GM19023 (cell line): ENCODE data around the gene TMEM100.

Experiments used
- ATAC-seq: cut with Tn5 transposase; IDR thresholded peaks from one replicate; pipeline ENCODE4 v1.9.1; 2021; ENCODE audit warnings: mild to moderate bottlenecking, moderate library complexity; ENCODE audit not compliant: unreplicated experiment

TMEM100 gene

DNA sequence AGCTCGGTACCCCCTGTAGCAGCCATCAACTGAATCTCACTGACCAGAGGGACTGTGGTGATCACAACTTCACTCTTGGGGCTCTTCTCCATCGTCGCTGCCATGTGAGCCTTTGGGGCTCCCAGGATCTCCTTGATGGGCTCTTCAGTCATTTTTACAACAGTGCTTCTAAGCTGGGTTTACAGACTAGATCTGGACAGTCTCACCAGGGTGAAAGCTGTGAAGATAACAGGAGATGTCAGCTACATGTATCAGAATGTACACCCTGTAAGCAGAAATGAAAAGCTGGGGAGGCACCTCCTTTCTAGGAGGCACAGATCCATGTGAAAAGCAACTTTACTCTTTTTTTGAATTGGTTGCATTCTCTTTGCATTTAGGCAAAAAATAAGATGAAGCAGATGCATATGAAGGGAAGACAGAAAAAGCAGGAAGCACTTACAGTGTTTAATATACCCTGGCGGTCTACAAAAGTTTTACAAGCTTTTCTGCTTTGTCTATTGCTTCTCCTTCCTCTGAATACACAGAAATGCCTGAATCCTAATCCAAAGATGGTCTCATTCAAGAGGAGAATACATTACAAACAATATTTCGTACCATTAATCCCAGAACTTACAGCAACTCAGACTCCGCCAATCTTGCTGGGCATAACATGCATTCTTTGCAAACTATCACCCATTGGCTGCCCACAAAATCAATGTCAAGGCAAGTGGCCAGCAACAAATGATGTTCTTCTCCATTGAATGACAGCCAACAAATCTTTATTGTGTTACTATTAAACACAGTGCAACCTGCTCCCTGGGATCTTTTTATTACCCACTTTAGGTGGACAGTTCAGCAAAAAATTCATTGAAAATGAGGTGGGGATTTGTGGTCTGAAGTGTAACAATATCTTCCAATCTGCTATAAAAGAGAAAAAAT lies 1.5 kb downstream of the TMEM100 start:
- no peak for ATAC-seq

DNA sequence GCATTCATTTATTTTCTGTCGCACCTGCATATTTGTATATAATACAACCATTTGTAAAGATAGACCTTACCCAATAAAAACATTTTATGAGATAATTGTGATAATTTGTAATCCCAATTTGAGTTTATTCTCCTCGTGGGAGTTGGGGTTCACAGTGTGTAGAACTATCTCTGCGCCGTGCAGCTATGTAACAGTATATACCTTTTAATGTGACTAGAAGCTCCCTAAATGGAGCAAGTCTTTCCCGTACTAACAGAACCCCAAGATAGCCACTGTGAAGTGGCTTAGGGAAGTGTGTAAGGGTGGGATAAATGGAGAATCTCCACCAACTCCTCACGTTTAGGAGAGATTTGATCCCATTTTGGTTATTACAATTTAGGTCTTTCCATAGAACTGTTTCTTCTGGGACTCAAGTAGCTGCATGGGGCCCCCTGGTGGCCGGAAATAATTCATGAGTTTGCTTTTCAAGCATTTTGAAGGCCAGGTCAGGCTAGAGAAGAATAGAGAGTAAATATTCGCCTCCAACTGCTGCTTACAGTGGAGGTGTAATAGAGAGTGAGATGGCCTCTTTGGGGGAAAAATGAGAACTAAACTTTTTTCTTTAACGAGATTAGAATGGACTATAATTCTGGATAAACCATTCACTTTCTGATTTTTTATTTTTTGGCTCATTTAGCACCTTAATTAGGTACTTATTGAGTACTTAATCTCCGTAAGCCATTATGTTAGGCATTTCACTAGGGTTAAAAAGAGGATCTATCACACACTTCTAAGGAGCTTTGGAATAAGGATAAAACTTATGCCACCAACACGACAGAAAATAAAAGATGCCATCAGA lies 4.5 kb downstream of the TMEM100 start:
- no peak for ATAC-seq

DNA sequence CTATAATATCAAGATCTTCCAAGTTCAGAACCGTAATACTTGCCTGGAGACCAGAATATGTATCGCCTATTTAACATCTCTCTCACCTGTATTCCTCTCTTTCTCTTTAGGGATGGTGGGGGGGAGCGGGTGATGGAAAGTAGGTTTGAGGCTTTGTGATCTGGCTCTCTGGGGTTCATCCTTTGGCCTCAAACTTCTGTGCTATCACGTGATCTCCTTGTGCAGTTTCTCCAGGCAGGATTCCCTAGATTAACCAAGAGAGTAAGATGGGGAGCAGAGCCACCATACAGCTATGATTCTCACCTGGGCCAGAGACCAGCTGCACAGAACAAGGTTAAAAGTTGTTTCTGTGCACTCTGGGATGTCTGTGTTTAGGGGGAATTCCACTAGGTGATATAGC lies 5.2 kb downstream of the TMEM100 start:
- no peak for ATAC-seq

DNA sequence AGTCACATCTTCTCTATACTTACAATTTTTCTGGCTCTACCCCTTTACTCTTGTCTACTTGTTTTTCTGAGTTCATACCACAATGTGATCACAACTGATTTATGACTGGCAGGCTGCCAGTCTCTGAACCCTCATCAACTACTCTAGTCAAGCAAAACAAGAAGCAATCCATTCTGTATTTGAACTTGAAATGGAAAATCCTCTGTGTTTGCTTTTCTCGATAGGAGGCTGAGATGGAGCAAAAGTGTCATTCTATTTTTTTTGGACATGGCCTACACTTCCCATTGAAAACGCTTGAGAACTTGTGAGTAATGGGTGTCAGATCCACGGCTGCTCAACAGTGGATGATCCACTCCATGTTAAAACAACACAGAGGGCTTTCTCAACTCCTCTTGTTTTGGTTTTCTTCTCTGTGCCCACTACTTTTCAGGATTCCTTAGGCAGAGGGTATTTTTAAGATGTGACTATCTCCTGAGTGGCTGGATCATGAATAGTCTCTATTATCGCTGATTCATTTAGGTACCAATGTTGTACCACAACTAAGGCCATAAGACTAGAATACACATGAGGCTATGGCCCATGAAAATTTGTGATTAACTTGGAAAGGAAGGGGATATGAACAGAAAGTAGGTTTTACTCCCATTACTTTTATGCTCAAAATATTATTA lies 11.7 kb downstream of the TMEM100 start:
- no peak for ATAC-seq

DNA sequence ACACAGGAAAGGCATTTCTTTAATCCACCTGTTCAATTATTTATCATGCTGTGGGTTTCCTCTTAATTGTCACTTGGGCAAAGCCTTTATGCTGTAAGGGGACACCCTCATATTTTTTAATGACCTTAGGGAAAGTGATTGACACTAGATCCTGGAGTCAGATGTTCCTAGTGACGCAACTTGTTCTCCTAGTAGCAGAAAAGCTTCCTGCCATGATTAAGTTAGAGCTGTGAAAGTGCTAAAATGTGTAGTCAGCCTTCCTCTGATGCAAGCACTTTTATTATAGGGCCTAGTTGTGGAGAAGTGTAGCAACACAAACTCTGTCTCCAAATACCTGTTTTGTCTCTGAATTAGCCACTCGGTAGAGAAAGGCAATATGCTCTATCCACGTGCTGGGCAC lies 12.3 kb downstream of the TMEM100 start:
- no peak for ATAC-seq

DNA sequence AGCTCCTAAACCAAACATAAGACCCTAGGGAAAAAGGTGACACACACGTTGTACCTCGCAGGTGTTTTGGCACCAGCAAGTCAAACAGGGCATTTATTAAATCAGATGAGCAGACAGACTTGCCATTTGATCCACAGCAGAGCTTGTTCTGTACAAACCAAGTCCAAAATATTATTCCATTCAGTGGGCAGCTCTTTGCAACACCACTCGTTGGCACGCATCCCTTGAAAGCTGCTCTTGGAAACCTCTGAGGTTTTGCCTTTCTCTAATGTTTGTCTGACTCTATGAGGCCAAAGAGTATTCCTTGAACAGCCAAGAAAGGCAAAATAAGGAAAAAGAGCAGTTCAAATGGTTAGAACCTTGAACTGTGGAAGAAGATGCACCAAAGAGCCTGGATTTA lies 12.7 kb downstream of the TMEM100 start:
- ATAC-seq: no peak

DNA sequence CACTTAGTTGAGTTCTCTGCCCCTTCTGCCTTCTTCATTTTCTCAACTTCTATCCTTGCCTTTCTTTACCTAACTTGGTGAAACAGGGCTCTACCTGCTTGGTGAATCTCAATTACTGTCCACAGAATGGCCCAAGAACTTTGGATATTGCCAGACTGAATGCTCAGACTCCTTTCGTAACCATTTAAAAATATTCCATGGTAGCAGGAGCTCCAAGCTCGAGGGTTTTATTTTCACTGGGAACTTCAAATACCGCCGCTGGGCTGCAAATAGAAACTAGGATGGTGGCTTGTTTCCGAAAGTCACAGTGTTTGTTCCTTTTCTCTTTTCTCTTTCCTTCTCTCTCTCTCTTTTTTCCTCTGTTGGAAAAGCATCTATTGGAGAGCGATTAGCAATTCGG lies 13.2 kb downstream of the TMEM100 start:
- no peak for ATAC-seq

DNA sequence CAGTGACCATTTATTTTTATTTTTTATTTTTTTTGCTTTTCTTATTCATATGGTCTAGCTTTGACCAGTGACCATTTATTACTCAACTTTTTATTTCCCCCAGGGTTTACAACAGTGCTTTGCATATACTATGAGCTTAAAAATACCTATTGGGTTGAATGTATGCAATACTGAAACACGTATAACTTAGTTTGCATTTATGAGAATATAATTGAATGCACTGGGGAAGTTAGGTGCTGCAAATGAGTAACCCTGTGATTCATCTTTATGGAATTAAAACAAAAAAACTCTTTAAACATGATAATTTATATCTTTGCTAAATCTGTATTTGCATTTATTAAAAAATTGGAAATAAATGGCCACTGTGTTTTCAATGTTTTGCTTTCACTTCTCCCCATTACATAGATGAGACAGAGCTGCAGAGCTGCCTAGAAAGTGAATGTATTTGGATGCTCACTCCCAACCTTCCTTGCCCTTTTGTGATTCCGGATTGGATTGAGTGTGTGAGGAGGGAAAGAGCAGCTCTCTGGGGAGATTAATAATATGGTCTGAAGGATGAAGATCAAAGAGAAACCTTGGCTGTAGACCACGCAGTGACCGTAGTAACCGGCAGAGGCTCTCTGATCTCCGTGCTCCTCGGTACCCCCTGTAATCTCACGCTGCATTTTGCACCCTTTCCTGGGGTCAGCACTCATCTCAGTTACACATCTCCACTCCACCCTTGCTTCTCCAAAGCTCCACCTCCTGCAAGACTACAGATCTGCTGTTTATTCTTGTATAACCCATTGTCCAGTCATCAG lies 14.3 kb downstream of the TMEM100 start:
- no peak for ATAC-seq

DNA sequence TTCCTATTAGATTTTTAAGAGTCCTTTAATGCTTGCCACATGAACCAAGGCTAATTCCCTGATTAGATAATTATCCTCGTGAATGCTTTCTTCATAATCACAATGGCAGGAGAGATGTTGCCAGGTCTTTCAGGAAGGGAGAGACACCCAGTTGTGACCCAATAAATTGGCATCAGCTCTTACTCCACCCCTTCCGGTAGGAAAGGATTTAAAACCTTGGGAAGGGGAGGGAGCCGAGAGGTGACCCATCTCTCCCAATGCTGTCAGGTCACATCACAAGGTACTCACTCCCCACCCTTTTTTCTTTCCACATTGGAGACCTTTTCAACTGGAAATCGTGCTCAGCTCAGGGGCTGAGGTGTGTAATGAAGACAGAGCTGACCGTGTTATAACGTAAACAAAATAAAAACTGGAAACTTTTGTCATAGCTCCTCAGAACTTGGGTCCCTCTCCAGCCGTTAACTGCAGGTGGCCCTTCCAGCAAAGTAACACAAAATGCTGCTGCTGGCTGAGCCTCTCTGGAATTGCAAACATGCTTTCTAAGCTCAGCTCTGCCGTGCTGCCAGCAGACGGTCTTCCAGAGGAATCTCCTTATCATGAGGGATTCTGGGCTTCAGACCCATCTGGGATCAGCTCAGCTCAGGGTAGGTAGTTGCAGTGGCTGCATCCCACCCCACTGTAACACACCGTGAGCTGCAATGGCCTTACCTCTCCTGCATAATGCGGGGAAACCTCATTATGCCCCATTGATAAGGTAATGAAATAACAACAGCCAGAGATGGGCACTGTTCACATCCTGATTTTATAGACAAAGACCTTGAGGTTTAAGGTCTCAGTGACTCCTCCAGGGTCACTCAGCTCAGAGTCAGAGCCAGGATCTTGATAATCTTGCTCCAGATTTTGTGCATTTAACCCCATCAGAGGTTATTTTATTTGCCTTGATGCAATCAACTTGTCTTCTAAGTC lies 15.6 kb downstream of the TMEM100 start:
- no peak for ATAC-seq

DNA sequence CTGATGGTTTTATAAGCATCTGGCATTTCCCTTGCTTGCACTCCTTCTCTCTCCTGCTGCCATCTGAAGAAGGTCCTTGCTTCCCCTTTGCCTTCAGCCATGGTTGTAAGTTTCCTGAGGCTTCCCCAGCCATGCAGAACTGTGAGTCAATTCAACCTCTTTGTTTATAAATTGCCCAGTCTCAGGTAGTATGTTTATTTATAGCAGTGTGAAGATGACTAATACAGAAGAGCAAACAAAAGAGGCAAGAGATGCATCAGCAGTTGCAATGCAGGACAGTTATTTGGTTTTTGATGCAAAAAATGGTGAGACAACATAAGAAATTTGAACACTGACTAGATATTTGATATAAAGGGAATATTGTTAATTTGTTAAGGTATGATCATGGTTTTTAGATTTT lies 16.8 kb downstream of the TMEM100 start:
- ATAC-seq: peak; percentile 54

DNA sequence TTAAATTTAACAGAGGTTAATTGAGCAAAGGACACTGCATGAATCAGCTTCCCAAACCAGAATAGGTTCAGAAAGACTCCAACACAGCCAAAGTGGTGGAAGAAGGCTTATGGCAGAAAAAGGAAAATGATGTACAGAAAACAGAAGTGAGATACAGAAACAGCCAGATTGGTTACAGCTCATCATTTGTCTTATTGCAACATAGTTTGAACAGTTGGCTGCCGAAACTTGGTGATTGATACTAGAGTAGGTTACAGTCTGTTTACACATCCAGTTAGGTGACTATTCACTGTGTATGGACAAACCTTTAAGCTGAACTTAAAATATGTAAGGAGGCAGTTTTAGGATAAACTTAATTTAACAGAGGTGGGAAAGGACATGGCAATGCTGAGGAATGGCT lies 18.3 kb downstream of the TMEM100 start:
- ATAC-seq: no peak

DNA sequence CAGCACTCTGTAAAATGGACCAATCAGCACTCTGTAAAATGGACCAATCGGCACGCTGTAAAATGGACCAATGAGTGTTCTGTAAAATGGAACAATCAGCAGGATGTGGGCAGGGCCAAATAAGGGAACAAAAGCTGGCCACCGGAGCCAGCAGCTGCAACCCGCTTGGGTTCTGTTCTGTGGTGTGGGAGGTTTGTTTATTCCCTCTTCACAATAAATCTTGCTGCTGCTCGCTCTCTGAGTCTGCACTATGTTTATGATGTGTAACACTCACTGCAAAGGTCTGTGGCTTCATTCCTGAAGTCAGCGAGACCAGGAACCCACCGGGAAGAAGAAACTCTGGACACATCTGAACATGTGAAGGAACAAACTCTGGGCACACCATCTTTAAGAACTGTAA lies 20.5 kb downstream of the TMEM100 start:
- ATAC-seq: no peak

DNA sequence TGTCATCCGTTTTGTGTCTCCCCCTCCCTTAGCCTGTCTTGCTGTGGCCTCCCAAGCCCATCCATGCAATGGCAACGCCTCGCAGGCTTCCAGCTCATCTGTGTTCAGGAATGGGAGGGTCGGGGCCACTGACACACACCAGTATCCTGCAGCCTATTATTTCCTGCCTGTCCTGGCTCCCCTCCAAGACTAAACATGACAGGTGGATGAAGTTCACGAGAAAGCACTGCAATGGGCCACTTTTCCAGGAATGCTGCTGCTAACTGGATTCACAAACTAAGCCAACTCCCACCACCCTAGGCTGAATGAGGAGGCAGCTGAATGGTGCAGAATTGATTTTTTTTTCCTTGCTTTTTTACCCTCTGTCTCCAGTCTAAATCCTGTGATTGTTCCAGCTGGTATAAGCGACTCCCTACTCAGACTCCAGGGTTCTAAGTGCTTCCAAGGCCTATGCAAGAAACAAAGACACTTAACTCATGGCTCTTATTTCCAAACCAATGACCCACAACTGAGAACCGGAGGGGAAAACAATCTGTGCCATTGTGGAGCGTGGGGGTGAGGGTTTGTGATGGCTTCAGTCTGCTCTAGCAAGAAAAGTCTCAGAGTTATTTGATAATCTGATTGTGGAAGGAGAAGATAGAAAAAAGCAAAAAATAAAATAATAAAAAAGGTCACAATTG lies 23.3 kb downstream of the TMEM100 start:
- ATAC-seq: no peak

DNA sequence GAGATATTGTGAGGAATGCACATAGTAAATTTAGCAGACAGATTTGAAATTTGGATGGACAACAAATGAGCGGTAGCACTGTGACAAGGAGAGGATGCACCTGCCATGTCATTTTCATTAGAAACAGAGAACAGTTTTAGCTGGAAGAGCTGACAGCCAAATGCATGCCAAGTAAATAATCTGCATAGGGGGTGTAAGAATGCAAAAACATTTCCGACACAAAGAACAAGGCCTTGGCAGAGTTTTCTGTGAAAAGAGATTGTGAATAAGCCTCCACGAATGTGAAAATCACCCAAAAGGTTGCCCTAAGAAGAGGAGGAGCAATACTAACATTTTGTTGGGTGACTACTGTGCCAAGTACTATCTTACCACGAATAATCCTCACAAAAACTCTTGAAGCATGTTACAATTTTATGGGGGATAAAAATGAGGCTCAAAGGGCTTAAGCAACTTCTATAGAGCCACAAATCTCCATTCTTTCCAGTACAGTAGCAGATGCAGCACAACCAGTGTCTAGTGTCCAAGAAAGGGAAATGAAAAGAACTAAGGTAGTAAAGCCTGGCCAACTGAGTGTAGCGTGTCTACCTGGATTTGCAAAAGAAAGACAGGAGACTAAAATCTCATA lies 28.3 kb downstream of the TMEM100 start:
- no peak for ATAC-seq

DNA sequence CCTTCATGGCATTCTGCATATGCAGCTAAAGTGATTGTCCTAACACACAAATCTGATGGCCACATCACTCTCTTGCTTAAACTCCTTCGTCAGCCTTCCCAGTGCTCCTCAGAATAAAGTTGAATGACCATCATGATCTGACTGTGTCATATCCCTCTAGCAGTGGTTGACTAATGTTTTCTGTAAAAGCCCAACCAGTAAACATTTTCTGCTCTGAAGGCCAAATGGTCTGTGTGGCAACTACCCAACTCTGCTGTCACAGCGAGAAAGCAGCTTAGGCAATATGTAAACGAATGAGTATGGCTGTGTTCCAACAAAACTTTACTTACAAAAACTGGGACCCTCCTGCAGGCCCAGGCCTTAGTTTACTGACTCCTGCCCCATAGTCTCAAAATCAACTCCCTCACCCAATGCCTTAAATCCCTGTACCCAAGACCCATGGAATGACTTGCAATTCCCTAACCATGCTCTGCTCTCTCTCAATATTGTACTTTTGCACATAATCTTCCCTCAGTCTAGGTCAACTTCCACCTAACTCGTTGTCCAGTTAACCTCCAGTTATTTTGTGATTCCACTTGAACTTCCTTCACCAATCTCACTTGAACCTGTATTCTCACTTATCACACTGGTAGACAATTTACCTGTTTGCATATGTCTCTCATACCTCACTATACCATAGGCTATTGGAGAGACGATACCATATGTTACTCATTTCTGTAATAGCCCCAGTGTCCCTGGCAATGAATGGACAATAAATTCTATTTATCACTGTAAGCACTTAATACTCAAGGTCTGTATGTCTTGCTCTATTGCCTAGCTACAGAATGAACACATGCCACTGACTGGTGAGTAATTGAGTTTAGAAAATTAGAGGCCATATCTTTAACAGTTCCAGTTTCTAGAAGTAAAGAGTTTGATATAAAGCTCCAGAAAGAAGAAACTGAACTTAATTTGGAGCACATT lies 29.1 kb downstream of the TMEM100 start:
- no peak for ATAC-seq

DNA sequence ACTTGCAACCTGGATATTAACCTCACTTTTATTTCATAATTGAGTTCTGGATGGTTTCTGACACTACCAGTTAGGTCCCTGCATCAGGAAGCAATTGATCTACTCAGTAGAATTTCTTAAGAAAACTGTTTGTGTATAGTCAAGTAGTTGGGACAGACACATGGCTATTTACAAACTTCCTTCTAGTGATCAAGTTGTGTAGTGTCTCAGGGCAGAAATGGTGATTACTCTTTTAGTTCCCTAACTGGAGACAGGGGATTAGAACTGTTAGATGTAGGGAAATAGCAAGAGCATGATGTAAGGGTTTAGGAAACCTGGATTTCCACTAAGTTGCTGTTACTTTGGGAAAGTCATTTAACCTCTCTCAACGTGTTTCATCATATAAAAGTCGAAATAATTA lies 30.4 kb downstream of the TMEM100 start:
- ATAC-seq: no peak

DNA sequence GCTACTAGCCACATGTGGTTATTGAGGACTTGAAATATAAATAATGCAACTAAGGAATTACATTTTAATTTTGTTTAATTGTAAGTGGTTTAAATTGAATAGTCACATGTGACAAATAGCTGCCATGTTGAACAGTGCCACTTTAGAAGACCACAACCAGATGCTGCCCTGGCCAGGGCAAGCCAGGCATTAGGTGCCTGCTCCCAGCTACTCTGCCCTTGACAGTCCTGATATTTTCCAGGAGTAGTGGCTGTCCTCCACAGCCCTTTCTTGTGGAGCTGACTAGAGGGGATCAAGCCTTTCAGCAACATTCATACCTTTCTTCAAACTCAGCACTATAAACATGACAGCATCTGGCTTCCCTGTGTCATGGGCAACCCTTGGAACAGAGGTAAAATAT lies 31.0 kb downstream of the TMEM100 start:
- ATAC-seq: no peak
